Measurements from ENCODE around the gene KLHL25.

KLHL25 gene

GRCh38 chr15:85780225-85780985, 14.3 kb downstream of the KLHL25 start:
- Histone ChIP-seq H3K4me2 (ENCODE audit: low read length) (no peak overlapping the region), H3K79me2 (ENCODE audit: control insufficient read depth, low read length) (no peaks in the 10 kb centered on the region), H3K36me3 (ENCODE audit: control insufficient read depth, low read length) (no peaks in the 10 kb centered on the region), H3K9me3 (ENCODE audit: control insufficient read depth, insufficient read depth, low read length) (no peaks in the 10 kb centered on the region), H3K27me3 (ENCODE audit: control insufficient read depth, low read length) (no peaks in the 10 kb centered on the region), H3K4me3 (ENCODE audit: low read length) (no peak overlapping the region), H4K20me1 (ENCODE audit: control insufficient read depth, insufficient read depth, low read depth, low read length) (0 out of 2 replicates have a peak, but pooled peaks cover 4% of the 10 kb centered on the region), H3F3A (ENCODE audit: control insufficient read depth, insufficient read depth) (no peaks in the 10 kb centered on the region), H3K4me1 (ENCODE audit: control insufficient read depth, low read length) (peaks cover 2% of the 10 kb centered on the region; the same call in 1 of the 2 replicates), H3K27ac (ENCODE audit: low read depth, low read length) (no peak overlapping the region), H3K9me2 (replicated peaks; ENCODE audit: control insufficient read depth, low read length) (no peaks in the 10 kb centered on the region)
- TF ChIP-seq EZH2phosphoT487 (IDR thresholded peaks at IDR 0.05; ENCODE audit: borderline replicate concordance, low read length) (no peak), CTCF (IDR thresholded peaks at IDR 0.05; ENCODE audit: low read depth, low read length, poor library complexity, severe bottlenecking) (no peak)

GRCh38 chr15:85779249-85779648, 15.5 kb downstream of the KLHL25 start:
- no peak for TF ChIP-seq CTCF (IDR thresholded peaks at IDR 0.05; ENCODE audit: low read depth, low read length, poor library complexity, severe bottlenecking)
- no peak for TF ChIP-seq EZH2phosphoT487 (IDR thresholded peaks at IDR 0.05; ENCODE audit: borderline replicate concordance, low read length)
- no peaks in the 10 kb centered on the region for H3F3A ChIP-seq (ENCODE audit: control insufficient read depth, insufficient read depth)
- H3K4me2 ChIP-seq (ENCODE audit: low read length), result no peak overlapping the region
- H3K4me3 ChIP-seq (ENCODE audit: low read length), result no peak overlapping the region
- no peak overlapping the region for H3K27ac ChIP-seq (ENCODE audit: low read depth, low read length)
- H3K27me3 ChIP-seq (ENCODE audit: control insufficient read depth, low read length), result no peaks in the 10 kb centered on the region
- no peaks in the 10 kb centered on the region for H3K79me2 ChIP-seq (ENCODE audit: control insufficient read depth, low read length)
- 0 out of 2 replicates have a peak, but pooled peaks cover 4% of the 10 kb centered on the region for H4K20me1 ChIP-seq (ENCODE audit: control insufficient read depth, insufficient read depth, low read depth, low read length)
- H3K4me1 ChIP-seq (ENCODE audit: control insufficient read depth, low read length), result no peaks in the 10 kb centered on the region
- no peaks in the 10 kb centered on the region for H3K36me3 ChIP-seq (ENCODE audit: control insufficient read depth, low read length)
- no peaks in the 10 kb centered on the region for H3K9me3 ChIP-seq (ENCODE audit: control insufficient read depth, insufficient read depth, low read length)
- no peaks in the 10 kb centered on the region for H3K9me2 ChIP-seq (replicated peaks; ENCODE audit: control insufficient read depth, low read length)

- H3K4me3 ChIP-seq (ENCODE audit: low read length), result no peak overlapping the region
- H3K4me1 ChIP-seq (ENCODE audit: control insufficient read depth, low read length), result no peaks in the 10 kb centered on the region
- TF ChIP-seq EZH2phosphoT487 (IDR thresholded peaks at IDR 0.05; ENCODE audit: borderline replicate concordance, low read length) (no peak), CTCF (IDR thresholded peaks at IDR 0.05; ENCODE audit: low read depth, low read length, poor library complexity, severe bottlenecking) (no peak)
- no peaks in the 10 kb centered on the region for H3K27me3 ChIP-seq (ENCODE audit: control insufficient read depth, low read length)
- no peak overlapping the region for H3K27ac ChIP-seq (ENCODE audit: low read depth, low read length)
- no peaks in the 10 kb centered on the region for H3K79me2 ChIP-seq (ENCODE audit: control insufficient read depth, low read length)
- H3F3A ChIP-seq (ENCODE audit: control insufficient read depth, insufficient read depth), result no peaks in the 10 kb centered on the region
- H3K36me3 ChIP-seq (ENCODE audit: control insufficient read depth, low read length), result no peaks in the 10 kb centered on the region
- no peaks in the 10 kb centered on the region for H3K9me2 ChIP-seq (replicated peaks; ENCODE audit: control insufficient read depth, low read length)
- no peak overlapping the region for H3K4me2 ChIP-seq (ENCODE audit: low read length)
- H3K9me3 ChIP-seq (ENCODE audit: control insufficient read depth, insufficient read depth, low read length), result no peaks in the 10 kb centered on the region
- 0 out of 2 replicates have a peak, but pooled peaks cover 4% of the 10 kb centered on the region for H4K20me1 ChIP-seq (ENCODE audit: control insufficient read depth, insufficient read depth, low read depth, low read length)
Measured at GRCh38 chr15:85778107-85778776, 16.5 kb downstream of the KLHL25 start.

Data from DOHH2 (cell line).